KBM-7 (cell line): Measurements from ENCODE around the gene RNF34.
"Not testable (repeated sequence)": the region's sequence is repeated elsewhere in the genome, so short reads cannot be mapped to it uniquely, and the experiment has no call there.

Source experiments
- DNase-seq: peaks from one replicate; pipeline ENCODE4 v3.0.0-alpha.2; 2015
- in situ Hi-C: fragments of 300-500 bp; cut with MboI; formaldehyde crosslinking; loops from 2 replicates; pipeline ENCODE4 v1.14.3; 2020; ENCODE audit warnings: low sequenced_read_pairs, low pct_unique_long_range_greater_than_20kb, mixed read lengths

RNF34 gene

GRCh38 chr12:121383601-121384021 lies 16.3 kb upstream of the RNF34 start:
- in situ Hi-C loops: no loop called here
- no peak for DNase-seq

GRCh38 chr12:121384891-121385290 lies 15.0 kb upstream of the RNF34 start:
- DNase-seq, in situ Hi-C loops: not testable (repeated sequence)

GRCh38 chr12:121388421-121388981 lies 11.4 kb upstream of the RNF34 start:
- no peak for DNase-seq
- in situ Hi-C loops: no loop called here

- in situ Hi-C loops: no loop called here
- no peak for DNase-seq
These were observed 9.1 kb upstream of the RNF34 start for GRCh38 chr12:121390856-121391255.

GRCh38 chr12:121391619-121392324 lies 8.1 kb upstream of the RNF34 start:
- in situ Hi-C loops: no loop called here

GRCh38 chr12:121392325-121392716 lies 7.6 kb upstream of the RNF34 start:
- in situ Hi-C loops: no loop called here
- no peak for DNase-seq

More at GRCh38 chr12:121391619-121392324, 8.1 kb upstream of the RNF34 start:
- peak; percentile 67 for DNase-seq

- DNase-seq: no peak
- in situ Hi-C loops: no loop called here
These were observed 2.4 kb upstream of the RNF34 start for GRCh38 chr12:121397521-121397920.

GRCh38 chr12:121398355-121398754 lies 1.6 kb upstream of the RNF34 start:
- in situ Hi-C loops: no loop called here
- no peak for DNase-seq

GRCh38 chr12:121400332-121401139 lies 618 bp downstream of the RNF34 start:
- peak; percentile 55 for DNase-seq
- in situ Hi-C loops: no loop called here

GRCh38 chr12:121403721-121404120 lies 3.8 kb downstream of the RNF34 start:
- no peak for DNase-seq
- in situ Hi-C loops: no loop called here

GRCh38 chr12:121404734-121405133 lies 4.8 kb downstream of the RNF34 start:
- in situ Hi-C loops: no loop called here
- DNase-seq: no peak

GRCh38 chr12:121405211-121405610 lies 5.3 kb downstream of the RNF34 start:
- no peak for DNase-seq

GRCh38 chr12:121413917-121414316 lies 14.0 kb downstream of the RNF34 start:
- in situ Hi-C loops: no loop called here
- DNase-seq: no peak

More at GRCh38 chr12:121405211-121405610, 5.3 kb downstream of the RNF34 start:
- in situ Hi-C loops: no loop called here

GRCh38 chr12:121417847-121418246 lies 17.9 kb downstream of the RNF34 start:
- no peak for DNase-seq
- in situ Hi-C loops: no loop called here

GRCh38 chr12:121420109-121420508 lies 20.2 kb downstream of the RNF34 start:
- no peak for DNase-seq
- in situ Hi-C loops: no loop called here

GRCh38 chr12:121423253-121423652 lies 23.3 kb downstream of the RNF34 start:
- no peak for DNase-seq
- in situ Hi-C loops: no loop called here

- in situ Hi-C loops: no loop called here
- no peak for DNase-seq
These were observed 24.0 kb downstream of the RNF34 start for GRCh38 chr12:121423682-121424623.

- DNase-seq: no peak
- in situ Hi-C loops: no loop called here
These were observed 24.7 kb downstream of the RNF34 start for GRCh38 chr12:121424624-121424975.

- in situ Hi-C loops: no loop called here
- DNase-seq: no peak
These were observed 27.7 kb downstream of the RNF34 start for GRCh38 chr12:121427556-121428050.
